Mucosa of descending colon (tissue), 3 donors: ENCODE measurements around the gene DOK5. TPM values are rescaled to one million over a fixed set of nuclear protein-coding genes. Genes with fewer than 3 reads are reported as not detected.

Source experiments
- ATAC-seq: fragments of 200-7000 bp; cut with Tn5 transposase; one replicate; pipeline ENCODE4 v1.9.1; 2020; ENCODE audit warnings: mild to moderate bottlenecking, moderate library complexity
- DNase-seq, 3 donors: peaks; one replicate each; pipeline ENCODE4 v3.0.0-alpha.2; 2020
- H3K36me3 ChIP-seq: fragments of 200-600 bp; one replicate; pipeline ENCODE4 v1.8.0; 2021; ENCODE audit warnings: low read depth, mild to moderate bottlenecking
- H3K4me1 ChIP-seq: fragments of 200-600 bp; one replicate; pipeline ENCODE4 v1.8.0; 2021; ENCODE audit warnings: low read depth, mild to moderate bottlenecking
- H3K4me3 ChIP-seq: fragments of 200-600 bp; one replicate; pipeline ENCODE4 v1.8.0; 2021; ENCODE audit warnings: mild to moderate bottlenecking
- H3K9me3 ChIP-seq: fragments of 200-600 bp; one replicate; pipeline ENCODE4 v1.8.0; 2021; ENCODE audit warnings: mild to moderate bottlenecking
- intact Hi-C, 2 donors: fragments of 100-400 bp; cut with DNase I in 1 of 2; cut with micrococcal nuclease in 1 of 2; formaldehyde crosslinking; loops; one replicate each; pipeline versions ENCODE4 v1.11.0 to v1.11.1; 2022; cut with DNase I, micrococcal nuclease
- total RNA-seq, 3 donors: library from RNA; stranded (reverse); fragmentation: NEBNext Ultra II Directional in 2 of 3; extraction: Animal tissue kit (Norgen Biotek cat#: 25700) in 2 of 3; gene quantifications; one replicate each; pipeline versions ENCODE4 v1.2.1 to v1.2.4, GENCODE V29; 2021 to 2023
- TF ChIP-seq, protein P1 (sequence below): fragments of 200-600 bp; IDR thresholded peaks from one replicate; pipeline ENCODE4 v1.8.0; 2022; ENCODE audit warnings: antibody characterized with exemption, mild to moderate bottlenecking
- donor health status: DM: no; HTN: no; CAD: no; lungs with moderate emphysema.
- donor health status: DM: no; HTN: no; CAD: no.
- donor health status: DM: no; HTN: yes; CAD: no.

Gene DOK5
- total RNA-seq, 3 donors from 2014 or later: 0.29 to 2.3 (median 0.67) TPM

GRCh38 chr20:54572665-54573435 is 97.5 kb downstream of the DOK5 start:
- DNase-seq (no peak), ATAC-seq (no peak)
- intact Hi-C loops: no loop called here
- Histone ChIP-seq H3K36me3 (no peaks in the 10 kb centered on the region), H3K4me3 (no peak overlapping the region), H3K9me3 (no peaks in the 10 kb centered on the region), H3K4me1 (no peaks in the 10 kb centered on the region)
- TF ChIP-seq, protein P1, sequence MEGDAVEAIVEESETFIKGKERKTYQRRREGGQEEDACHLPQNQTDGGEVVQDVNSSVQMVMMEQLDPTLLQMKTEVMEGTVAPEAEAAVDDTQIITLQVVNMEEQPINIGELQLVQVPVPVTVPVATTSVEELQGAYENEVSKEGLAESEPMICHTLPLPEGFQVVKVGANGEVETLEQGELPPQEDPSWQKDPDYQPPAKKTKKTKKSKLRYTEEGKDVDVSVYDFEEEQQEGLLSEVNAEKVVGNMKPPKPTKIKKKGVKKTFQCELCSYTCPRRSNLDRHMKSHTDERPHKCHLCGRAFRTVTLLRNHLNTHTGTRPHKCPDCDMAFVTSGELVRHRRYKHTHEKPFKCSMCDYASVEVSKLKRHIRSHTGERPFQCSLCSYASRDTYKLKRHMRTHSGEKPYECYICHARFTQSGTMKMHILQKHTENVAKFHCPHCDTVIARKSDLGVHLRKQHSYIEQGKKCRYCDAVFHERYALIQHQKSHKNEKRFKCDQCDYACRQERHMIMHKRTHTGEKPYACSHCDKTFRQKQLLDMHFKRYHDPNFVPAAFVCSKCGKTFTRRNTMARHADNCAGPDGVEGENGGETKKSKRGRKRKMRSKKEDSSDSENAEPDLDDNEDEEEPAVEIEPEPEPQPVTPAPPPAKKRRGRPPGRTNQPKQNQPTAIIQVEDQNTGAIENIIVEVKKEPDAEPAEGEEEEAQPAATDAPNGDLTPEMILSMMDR: no peak

DNA sequence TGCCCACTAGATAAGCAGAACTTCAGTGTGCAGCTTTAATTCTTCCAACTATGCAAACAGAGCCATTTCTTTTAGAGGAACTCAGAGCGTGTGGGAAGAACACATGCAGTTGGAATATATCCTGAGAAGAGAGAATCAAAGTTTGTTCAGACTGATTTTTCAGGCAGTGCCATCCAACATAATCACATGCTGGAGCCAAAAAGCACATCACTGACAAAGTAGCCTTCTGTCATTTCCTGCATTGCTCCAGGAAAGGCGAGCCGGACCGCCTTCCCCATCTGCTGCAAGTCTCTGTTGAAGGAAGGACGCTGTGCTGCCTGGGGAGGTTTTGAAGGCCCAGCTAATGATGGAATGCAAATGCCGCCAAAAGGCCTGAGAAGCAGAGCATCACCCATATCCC is 98.4 kb downstream of the DOK5 start:
- TF ChIP-seq, protein P1: no peak
- H3K9me3 ChIP-seq: no peaks in the 10 kb centered on the region
- no peak for DNase-seq
- H3K4me1 ChIP-seq: no peaks in the 10 kb centered on the region
- H3K36me3 ChIP-seq: no peaks in the 10 kb centered on the region
- intact Hi-C loops: no loop called here
- no peak overlapping the region for H3K4me3 ChIP-seq
- ATAC-seq: no peak

DNA sequence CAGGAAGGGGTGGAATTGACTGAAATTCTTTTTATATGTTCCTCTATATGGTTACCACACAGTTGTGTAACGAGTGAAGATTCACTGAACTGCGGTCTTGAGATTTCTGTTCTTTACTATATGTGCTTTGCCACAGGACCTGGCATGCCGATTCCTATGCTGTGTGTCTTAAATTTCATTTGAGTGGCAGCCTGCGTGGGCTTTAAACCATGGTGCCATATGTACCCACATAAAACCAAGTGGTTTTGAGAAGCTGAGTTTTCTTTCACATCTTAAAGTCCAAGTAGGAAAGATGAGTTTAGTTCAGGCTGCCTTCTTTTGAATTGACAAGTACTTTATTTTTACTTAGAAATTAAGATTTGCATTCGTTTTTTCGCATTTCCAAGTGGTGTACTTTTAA is 101.1 kb downstream of the DOK5 start:
- DNase-seq: no peak
- intact Hi-C loops: no loop called here
- Histone ChIP-seq H3K9me3 (no peaks in the 10 kb centered on the region), H3K4me1 (no peaks in the 10 kb centered on the region), H3K36me3 (no peaks in the 10 kb centered on the region), H3K4me3 (no peak overlapping the region)
- ATAC-seq: no peak
- TF ChIP-seq, protein P1: no peak

- no peaks in the 10 kb centered on the region for H3K9me3 ChIP-seq
- TF ChIP-seq, protein P1: no peak
Measured at GRCh38 chr20:54577637-54578036, 102.2 kb downstream of the DOK5 start.

GRCh38 chr20:54585217-54585616 is 109.8 kb downstream of the DOK5 start:
- no peaks in the 10 kb centered on the region for H3K36me3 ChIP-seq
- intact Hi-C loops: no loop called here
- ATAC-seq: no peak
- TF ChIP-seq, protein P1: no peak
- H3K4me3 ChIP-seq: no peak overlapping the region
- no peaks in the 10 kb centered on the region for H3K9me3 ChIP-seq
- DNase-seq: no peak
- no peaks in the 10 kb centered on the region for H3K4me1 ChIP-seq

More at GRCh38 chr20:54577637-54578036, 102.2 kb downstream of the DOK5 start:
- intact Hi-C loops: no loop called here
- no peak overlapping the region for H3K4me3 ChIP-seq
- H3K36me3 ChIP-seq: no peaks in the 10 kb centered on the region
- DNase-seq (no peak), ATAC-seq (no peak)
- no peaks in the 10 kb centered on the region for H3K4me1 ChIP-seq
